ENCODE results near the gene THSD8.

THSD8 gene

GRCh38 chr19:12779162-12779993 lies 22.5 kb upstream of the THSD8 start:
- no peak for DNase-seq (ENCODE audit: low spot score)

GRCh38 chr19:12782174-12782423 lies 19.8 kb upstream of the THSD8 start:
- no peak for DNase-seq (ENCODE audit: low spot score)

DNA sequence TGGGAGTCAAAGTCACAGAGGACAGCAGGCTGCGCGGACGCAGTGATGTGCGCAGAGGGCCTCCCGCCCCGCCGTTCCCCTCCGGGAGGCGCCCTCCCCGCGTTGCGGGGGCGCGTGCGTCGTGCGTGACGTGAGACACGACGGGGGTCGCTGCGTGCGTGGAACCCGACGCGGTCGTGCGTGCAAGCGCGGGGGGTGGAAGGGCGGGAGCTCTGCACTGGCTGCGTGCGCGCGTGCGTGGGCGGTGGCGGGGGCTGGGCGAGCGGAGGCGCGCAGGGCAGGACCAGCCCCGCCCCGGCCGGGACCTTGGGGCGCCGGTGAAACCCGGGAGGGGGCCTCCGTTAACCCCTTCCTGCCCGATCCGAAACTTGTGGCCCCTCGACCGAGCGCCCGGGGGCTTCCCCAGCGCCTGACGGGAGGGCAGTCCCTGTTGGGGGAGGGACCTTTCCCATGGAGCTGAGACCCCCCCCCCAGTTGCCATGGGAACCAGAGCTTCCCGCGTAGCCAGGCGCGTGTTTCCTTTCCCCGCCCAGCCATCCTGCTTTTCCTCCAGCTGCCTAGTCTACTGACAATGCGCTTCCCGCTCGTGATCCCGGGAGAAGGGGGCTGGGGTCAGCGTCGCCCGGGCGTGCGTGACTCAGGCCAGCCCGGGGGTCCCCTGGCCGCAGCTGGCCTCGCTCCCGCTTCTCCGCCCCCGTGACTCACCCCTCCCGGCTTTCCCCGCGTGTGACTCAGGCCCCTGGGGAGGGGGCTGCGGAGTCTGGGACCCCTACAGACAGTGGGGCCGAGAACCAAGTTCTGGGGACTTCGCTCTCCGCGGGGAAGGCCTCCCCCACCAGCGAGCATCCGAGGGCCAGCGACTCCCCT lies 19.2 kb upstream of the THSD8 start:
- DNase-seq (ENCODE audit: low spot score): peak; percentile 74

DNA sequence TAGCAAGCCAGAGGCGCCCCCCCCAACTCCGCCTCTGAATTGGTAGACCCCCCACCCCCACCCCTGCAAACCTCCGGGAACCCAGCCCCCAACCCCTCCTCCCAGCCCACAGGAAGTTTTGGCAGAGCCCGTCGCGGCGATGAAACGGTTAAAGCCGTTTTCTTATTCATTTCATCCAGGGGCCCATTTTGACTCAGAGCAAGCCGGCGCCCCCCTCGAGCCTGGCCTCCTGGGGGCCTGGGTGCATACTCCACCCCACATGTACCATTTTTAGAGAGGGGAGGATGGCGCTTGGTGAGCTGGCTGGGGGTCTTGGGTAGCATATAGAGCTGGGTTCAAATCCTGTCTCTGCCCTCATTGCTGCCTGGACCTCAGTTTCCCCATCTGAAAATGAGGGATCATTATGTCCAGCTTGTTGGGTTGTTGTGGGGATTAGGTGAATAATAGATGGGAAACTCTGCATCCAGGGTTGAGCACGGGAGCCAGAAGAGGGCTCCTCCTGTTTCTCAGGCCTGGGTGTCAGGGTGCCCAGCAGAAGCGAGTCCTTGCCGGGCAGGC lies 18.5 kb upstream of the THSD8 start:
- DNase-seq (ENCODE audit: low spot score): no peak

- DNase-seq (ENCODE audit: low spot score): no peak
Observed at GRCh38 chr19:12783849-12784393, 17.9 kb upstream of the THSD8 start.

DNA sequence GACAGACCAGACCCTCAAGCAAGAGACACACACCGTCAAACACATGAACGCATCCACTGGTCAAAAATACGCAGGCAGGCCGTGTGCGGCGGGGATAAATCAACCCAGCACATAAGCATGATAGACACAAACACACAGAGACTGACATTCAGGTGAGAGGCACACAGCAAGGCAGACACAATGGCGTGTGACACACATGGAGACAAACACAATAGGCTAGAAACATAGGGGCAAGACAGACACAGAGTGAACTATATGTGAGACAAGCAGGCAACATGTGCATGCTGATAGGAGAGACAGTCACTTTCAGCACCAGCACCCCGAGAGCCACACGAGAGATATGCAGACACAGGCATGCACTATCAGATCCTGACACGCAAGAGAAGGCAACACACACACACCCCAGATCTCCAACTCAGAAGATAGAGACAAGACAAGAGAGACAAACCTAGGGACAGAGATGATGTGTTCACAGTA lies 17.4 kb upstream of the THSD8 start:
- DNase-seq (ENCODE audit: low spot score): no peak

- DNase-seq (ENCODE audit: low spot score): no peak
Observed at GRCh38 chr19:12784871-12785430, 16.9 kb upstream of the THSD8 start.

- no peak for DNase-seq (ENCODE audit: low spot score)
Observed at GRCh38 chr19:12785431-12786031, 16.3 kb upstream of the THSD8 start.

- no peak for DNase-seq (ENCODE audit: low spot score)
Observed at GRCh38 chr19:12786141-12786870, 15.6 kb upstream of the THSD8 start.

DNA sequence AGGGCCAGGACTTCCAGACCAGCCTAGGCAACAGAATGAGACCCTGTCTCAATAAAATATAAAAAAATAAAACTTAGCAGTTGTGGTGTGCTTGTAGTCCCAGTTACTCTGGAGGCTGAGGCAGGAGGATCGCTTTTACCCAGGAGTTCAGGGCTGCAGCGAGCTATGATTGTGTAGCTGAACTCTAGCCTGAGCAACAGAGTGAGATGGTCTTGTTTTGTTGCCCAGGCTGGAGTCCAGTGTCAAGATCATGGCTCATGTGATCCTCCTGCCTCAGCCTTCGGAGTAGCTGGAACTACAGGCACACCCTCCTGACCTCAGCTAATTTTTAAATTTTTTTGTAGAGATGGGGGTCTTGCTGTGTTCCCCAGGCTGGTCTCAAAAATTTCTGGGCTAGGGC lies 14.9 kb upstream of the THSD8 start:
- DNase-seq (ENCODE audit: low spot score): no peak

GRCh38 chr19:12787458-12787857 lies 14.4 kb upstream of the THSD8 start:
- DNase-seq (ENCODE audit: low spot score): no peak

DNA sequence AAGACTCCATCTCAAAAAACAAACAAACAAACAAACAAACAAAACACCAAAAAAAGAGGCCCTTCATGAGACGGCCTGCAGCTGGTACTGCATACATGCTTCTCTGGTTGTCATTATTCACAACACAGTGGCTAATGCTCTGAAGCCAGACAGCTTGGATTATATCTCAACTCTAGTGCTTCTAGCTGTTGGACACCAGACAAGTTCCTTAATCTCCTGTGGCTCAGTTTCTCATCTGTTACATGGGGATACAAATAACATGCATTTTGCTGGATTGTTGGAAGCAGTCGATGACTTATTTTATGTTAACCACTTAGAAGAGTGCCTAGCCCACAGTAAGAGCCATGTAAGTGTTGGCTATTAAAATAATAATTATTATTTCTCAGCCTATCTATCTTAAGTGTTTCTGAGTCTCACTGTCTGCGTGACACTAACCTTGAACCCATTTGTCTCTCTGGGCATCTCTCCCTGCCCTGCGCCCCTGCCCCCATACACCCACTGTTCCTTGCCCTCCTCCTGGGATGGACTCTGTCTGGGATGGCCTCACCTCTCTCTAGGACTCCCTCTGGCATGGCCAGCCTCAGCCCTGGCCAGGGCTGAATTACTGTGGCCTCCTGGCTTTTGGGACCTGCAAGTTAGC lies 13.7 kb upstream of the THSD8 start:
- DNase-seq (ENCODE audit: low spot score): no peak

GRCh38 chr19:12788682-12789097 lies 13.2 kb upstream of the THSD8 start:
- DNase-seq (ENCODE audit: low spot score): no peak

DNA sequence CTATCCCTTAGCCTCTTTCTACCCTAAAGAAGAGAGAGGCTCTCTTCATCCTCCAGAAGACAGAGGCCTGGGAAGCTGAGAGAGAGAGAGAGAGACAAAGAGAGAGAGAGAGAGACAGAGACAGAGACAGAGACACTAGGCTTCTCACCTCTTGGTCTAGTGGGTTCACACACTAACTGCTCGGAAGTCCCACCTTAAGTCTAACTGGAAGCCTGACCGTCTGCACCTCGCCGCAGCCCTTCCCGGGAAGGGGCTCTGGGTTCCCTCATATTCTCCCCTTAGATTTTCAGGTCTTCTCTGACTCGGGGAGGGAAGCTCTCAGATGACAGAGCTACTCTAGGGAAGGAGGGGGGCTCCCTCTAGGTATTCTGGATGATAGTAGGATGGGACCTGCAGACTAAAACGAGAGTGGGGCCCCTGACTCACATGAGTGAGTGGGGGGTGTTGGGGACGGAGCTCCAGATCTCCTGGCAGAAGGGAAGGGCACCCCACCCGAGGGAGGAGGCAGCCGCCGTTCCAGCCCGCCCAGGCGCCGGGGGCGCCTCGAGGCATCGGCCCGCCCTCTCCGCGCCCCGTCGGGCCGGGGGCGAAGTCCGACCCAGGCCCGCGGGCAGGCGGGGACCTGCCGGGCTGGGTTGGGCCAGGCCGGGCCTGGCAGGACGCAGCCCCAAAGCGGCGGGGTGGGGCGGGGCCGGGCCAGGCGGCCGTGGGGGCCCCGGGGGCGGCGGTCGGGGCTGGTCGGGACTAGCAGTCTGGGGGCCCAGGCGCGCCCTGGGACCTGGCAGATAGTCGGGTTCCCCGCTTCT lies 12.6 kb upstream of the THSD8 start:
- no peak for DNase-seq (ENCODE audit: low spot score)

DNA sequence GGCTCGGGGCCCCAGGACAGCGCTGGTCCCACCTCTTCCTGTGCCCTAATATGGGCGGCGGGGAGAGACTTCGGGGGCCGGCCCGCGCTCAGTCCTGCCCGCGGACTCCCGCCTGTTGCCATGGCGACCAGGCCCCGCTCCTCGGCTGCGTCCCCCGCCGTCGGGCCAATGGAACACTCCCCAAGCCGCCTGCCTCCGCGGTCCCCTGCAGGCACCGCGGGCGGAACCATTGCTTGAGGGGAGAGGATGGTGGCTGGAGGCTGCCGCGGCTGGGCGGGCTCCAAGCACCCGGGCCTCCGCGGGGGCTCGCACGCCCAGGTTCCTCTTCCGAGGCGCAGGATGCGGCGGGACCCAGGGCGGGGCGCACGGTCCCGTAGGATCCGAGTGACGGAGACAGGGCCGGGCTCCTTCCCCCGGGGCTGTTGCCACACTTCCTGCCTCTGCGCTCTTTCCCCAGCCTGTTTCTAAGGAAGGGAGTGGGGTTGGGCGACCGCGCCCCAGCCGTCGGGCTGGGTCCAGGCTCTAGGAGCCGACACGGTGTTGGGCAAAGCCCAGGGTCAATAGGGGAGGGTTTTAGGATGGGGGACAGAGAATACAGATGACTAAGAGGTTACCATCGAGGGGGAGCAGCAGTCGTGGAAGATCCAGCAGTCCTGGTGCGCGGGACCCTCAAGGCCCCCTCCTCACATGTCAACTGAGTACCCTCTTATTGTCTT lies 11.8 kb upstream of the THSD8 start:
- peak; percentile 95 for DNase-seq (ENCODE audit: low spot score)

- no peak for DNase-seq (ENCODE audit: low spot score)
Observed at GRCh38 chr19:12790628-12791344, 11.1 kb upstream of the THSD8 start.

GRCh38 chr19:12791345-12792050 lies 10.4 kb upstream of the THSD8 start, which contains the start of gene JUNB:
TSS of gene JUNB (plus strand) at chr19:12791486. CDS start at chr19:12791772, 286 bp downstream.
- peak; percentile 93 for DNase-seq (ENCODE audit: low spot score)

Measured in germinal center (tissue), 1 donor.